GM23338 (cell line): ENCODE results near the gene PARP9. TPM values are rescaled to one million over a fixed set of nuclear protein-coding genes. Genes with fewer than 3 reads are reported as not detected.

Experiments used
- ATAC-seq: fragments of 200-7000 bp; cut with Tn5 transposase; 3 replicates; pipeline ENCODE4 v1.9.1; 2020
- DNase-seq: peaks from one replicate; pipeline ENCODE4 v3.0.0-alpha.2; 2015; ENCODE audit warnings: low spot score
- H2AFZ ChIP-seq: fragments of 200-600 bp; sonication (generic); 2 replicates; pipeline ENCODE4 v1.8.0; 2016; ENCODE audit warnings: antibody characterized with exemption, mild to moderate bottlenecking, moderate library complexity
- H3F3A ChIP-seq: fragments of 200-600 bp; sonication (generic); replicated peaks from 2 replicates; pipeline ENCODE4 v1.8.0; 2017; ENCODE audit warnings: antibody characterized with exemption, mixed run types, low read depth
- H3K27ac ChIP-seq: fragments of 200-600 bp; sonication (generic); 2 replicates; pipeline ENCODE4 v1.6.1; 2016; ENCODE audit warnings: low read depth
- H3K27me3 ChIP-seq: fragments of 200-600 bp; sonication (generic); 2 replicates; pipeline ENCODE4 v1.8.0; 2016; ENCODE audit warnings: mild to moderate bottlenecking, mixed run types, moderate library complexity; ENCODE audit not compliant: insufficient read depth
- H3K36me3 ChIP-seq: fragments of 200-600 bp; sonication (generic); 2 replicates; pipeline ENCODE4 v1.8.0; 2016; ENCODE audit warnings: mild to moderate bottlenecking; ENCODE audit not compliant: insufficient read depth
- H3K4me1 ChIP-seq: fragments of 200-600 bp; sonication (generic); 2 replicates; pipeline ENCODE4 v1.8.0; 2016; ENCODE audit warnings: mild to moderate bottlenecking, moderate library complexity; ENCODE audit not compliant: insufficient read depth
- H3K4me2 ChIP-seq: fragments of 200-600 bp; sonication (generic); 2 replicates; pipeline ENCODE4 v1.7.1; 2017; ENCODE audit warnings: mixed run types
- H3K4me3 ChIP-seq: fragments of 200-600 bp; sonication (generic); 2 replicates; pipeline ENCODE4 v1.6.1; 2016; ENCODE audit warnings: mixed run types
- H3K79me2 ChIP-seq: fragments of 200-600 bp; sonication (generic); replicated peaks from 2 replicates; pipeline ENCODE4 v1.8.0; 2017; ENCODE audit warnings: mild to moderate bottlenecking; ENCODE audit not compliant: insufficient read depth
- H3K9me2 ChIP-seq: fragments of 200-600 bp; sonication (generic); 2 replicates; pipeline ENCODE4 v1.8.0; 2017; ENCODE audit not compliant: insufficient read depth
- H4K20me1 ChIP-seq: fragments of 200-600 bp; sonication (generic); replicated peaks from 2 replicates; pipeline ENCODE4 v1.8.0; 2017; ENCODE audit warnings: mild to moderate bottlenecking; ENCODE audit not compliant: insufficient read depth
- H3K27ac Mint-ChIP-seq: 2 replicates; pipeline ENCODE4 v1.8.0; 2020; ENCODE audit warnings: inconsistent platforms, mild to moderate bottlenecking, moderate library complexity, mixed read lengths
- H3K27me3 Mint-ChIP-seq: 3 replicates; pipeline ENCODE4 v1.8.0; 2022; ENCODE audit warnings: low read depth, mild to moderate bottlenecking, moderate library complexity, mixed read lengths, inconsistent platforms; ENCODE audit not compliant: insufficient read depth, poor library complexity
- H3K36me3 Mint-ChIP-seq: 3 replicates; pipeline ENCODE4 v1.8.0; 2021; ENCODE audit warnings: low read depth, mild to moderate bottlenecking, inconsistent platforms, moderate library complexity, mixed read lengths
- H3K4me1 Mint-ChIP-seq: 3 replicates; pipeline ENCODE4 v1.8.0; 2020; ENCODE audit warnings: mild to moderate bottlenecking, inconsistent platforms, mixed read lengths
- H3K4me3 Mint-ChIP-seq: 3 replicates; pipeline ENCODE4 v1.8.0; 2021; ENCODE audit warnings: moderate library complexity, mild to moderate bottlenecking, inconsistent platforms, mixed read lengths
- H3K9me3 Mint-ChIP-seq: 3 replicates; pipeline ENCODE4 v1.8.0; 2020; ENCODE audit warnings: moderate library complexity, mild to moderate bottlenecking, inconsistent platforms, mixed read lengths
- CREB1 ChIP-seq: fragments of 250-450 bp; sonication (Bioruptor Pico); IDR thresholded peaks from 2 replicates; pipeline ENCODE4 v1.5.0; 2020; ENCODE audit warnings: low read depth, mild to moderate bottlenecking, moderate library complexity
- EZH2 ChIP-seq: fragments of 200-600 bp; sonication (generic); IDR thresholded peaks from one replicate; pipeline ENCODE4 v1.8.0; 2017; ENCODE audit warnings: antibody characterized with exemption, mild to moderate bottlenecking, low read depth; ENCODE audit not compliant: unreplicated experiment
- EZH2phosphoT487 ChIP-seq: fragments of 200-600 bp; sonication (generic); IDR thresholded peaks from one replicate; pipeline ENCODE4 v1.8.1; 2018; ENCODE audit warnings: antibody characterized with exemption; ENCODE audit not compliant: unreplicated experiment
- NANOG ChIP-seq: IDR thresholded peaks from 2 replicates; pipeline ENCODE4 v1.6.1; 2016; ENCODE audit warnings: antibody characterized with exemption, borderline replicate concordance
- polyA plus RNA-seq: library from polyadenylated mRNA; unstranded; fragments of >200 nt; fragmentation: Nextera tagmentation; extraction: Ambion mirVana; gene quantifications from 2 replicates; pipeline ENCODE4 v1.2.1, GENCODE V29; 2016
- total RNA-seq: library from RNA; depleted of rRNA; stranded (reverse); fragments of >200 nt; shearing (Covaris generic); gene quantifications from 2 replicates; pipeline ENCODE4 v1.2.3, GENCODE V29; 2014
- TF ChIP-seq, protein P1 (sequence below): IDR thresholded peaks from 2 replicates; pipeline ENCODE4 v1.6.1; 2016; ENCODE audit warnings: antibody characterized with exemption
- TF ChIP-seq, protein P2 (sequence below), 2 experiments: fragments of 200-600 bp in 1 of 2; sonication (generic) in 1 of 2; conservative IDR thresholded peaks; 2 replicates each; pipeline versions ENCODE4 v1.5.1 to v1.6.1; 2016 to 2017; ENCODE audit warnings: antibody characterized with exemption in 2 of 2, low read depth in 2 of 2, mild to moderate bottlenecking in 2 of 2, moderate library complexity in 1 of 2
- TF ChIP-seq, protein P3 (sequence below): IDR thresholded peaks from one replicate; pipeline ENCODE4 v1.6.1; 2018; ENCODE audit warnings: antibody characterized with exemption; ENCODE audit not compliant: unreplicated experiment

Gene PARP9
- total and polyA plus RNA-seq, 2 experiments from 2014 or later: 1.8 to 2.2 TPM

DNA sequence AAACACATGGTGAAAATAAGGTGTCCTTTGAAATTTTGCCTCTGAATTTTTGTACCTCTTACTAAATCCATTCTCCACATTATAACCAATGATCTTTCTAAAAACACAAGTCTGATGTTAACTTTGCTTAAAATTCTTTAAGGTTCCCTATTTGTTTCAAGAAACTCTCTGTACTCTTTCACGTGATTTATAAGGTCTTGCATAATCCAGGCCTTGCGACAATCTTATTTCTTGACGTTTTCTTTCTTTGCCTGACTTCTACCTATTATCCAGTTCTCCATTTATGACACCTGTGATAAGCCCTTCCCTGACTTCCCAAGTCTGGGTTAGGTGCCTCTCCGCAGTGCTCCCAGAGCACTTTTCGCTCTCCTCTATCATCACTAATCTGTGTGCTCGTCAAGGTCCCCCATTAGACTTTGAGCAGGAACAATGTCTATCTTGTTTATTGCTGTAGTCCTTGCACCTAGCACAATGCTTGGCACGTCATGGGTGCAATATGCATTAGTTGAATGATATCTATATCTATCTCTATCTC lies 25.1 kb downstream of the PARP9 start:
- Histone ChIP-seq H4K20me1 (no peaks in the 10 kb centered on the region), H3K4me2 (no peak overlapping the region), H3K4me3 (no peak overlapping the region), H3K79me2 (no peaks in the 10 kb centered on the region), H3K27ac (no peak overlapping the region), H3K9me2 (no peaks in the 10 kb centered on the region; the same call in 1 of the 2 replicates), H2AFZ (no peak overlapping the region), H3K4me1 (peaks cover 19% of the 10 kb centered on the region), H3K36me3 (no peaks in the 10 kb centered on the region), H3K27me3 (no peaks in the 10 kb centered on the region), H3F3A (no peaks in the 10 kb centered on the region)
- Mint-ChIP-seq H3K27me3 (peaks cover 13% of the 10 kb centered on the region), H3K9me3 (no peaks in the 10 kb centered on the region), H3K4me1 (peaks cover 27% of the 10 kb centered on the region), H3K27ac (no peak overlapping the region; the same call in 1 of the 2 replicates), H3K4me3 (no peak overlapping the region), H3K36me3 (no peaks in the 10 kb centered on the region)
- no peak for DNase-seq
- ATAC-seq: no peak
- TF ChIP-seq, protein P1, sequence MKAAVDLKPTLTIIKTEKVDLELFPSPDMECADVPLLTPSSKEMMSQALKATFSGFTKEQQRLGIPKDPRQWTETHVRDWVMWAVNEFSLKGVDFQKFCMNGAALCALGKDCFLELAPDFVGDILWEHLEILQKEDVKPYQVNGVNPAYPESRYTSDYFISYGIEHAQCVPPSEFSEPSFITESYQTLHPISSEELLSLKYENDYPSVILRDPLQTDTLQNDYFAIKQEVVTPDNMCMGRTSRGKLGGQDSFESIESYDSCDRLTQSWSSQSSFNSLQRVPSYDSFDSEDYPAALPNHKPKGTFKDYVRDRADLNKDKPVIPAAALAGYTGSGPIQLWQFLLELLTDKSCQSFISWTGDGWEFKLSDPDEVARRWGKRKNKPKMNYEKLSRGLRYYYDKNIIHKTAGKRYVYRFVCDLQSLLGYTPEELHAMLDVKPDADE: no peak
- TF ChIP-seq NANOG (no peak), EZH2phosphoT487 (no peak)
- TF ChIP-seq, protein P2, sequence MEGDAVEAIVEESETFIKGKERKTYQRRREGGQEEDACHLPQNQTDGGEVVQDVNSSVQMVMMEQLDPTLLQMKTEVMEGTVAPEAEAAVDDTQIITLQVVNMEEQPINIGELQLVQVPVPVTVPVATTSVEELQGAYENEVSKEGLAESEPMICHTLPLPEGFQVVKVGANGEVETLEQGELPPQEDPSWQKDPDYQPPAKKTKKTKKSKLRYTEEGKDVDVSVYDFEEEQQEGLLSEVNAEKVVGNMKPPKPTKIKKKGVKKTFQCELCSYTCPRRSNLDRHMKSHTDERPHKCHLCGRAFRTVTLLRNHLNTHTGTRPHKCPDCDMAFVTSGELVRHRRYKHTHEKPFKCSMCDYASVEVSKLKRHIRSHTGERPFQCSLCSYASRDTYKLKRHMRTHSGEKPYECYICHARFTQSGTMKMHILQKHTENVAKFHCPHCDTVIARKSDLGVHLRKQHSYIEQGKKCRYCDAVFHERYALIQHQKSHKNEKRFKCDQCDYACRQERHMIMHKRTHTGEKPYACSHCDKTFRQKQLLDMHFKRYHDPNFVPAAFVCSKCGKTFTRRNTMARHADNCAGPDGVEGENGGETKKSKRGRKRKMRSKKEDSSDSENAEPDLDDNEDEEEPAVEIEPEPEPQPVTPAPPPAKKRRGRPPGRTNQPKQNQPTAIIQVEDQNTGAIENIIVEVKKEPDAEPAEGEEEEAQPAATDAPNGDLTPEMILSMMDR (conservative IDR thresholded peaks at IDR 0.05; ENCODE audit: low read depth in 2 of 2): no peak

DNA sequence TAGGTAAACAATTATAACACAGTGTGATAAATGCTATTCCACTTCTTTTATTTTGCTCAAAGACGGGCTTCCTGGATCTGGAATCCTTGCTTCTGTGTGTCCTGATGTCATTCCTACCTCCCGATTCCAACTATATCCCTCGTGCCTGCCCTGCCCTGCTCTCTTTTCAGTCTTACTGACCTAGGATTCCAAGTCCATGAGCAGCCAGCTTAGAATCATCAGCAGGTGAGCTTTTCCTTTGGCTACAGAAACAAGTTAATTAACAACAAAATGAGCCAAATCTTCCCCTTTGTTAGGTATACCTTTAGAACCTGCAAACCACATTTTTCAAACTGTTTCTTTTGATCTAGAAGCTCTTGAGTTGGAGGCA lies 27.5 kb downstream of the PARP9 start:
- peak overlapping the region; percentile 30 for H3K27ac ChIP-seq
- H4K20me1 ChIP-seq: no peaks in the 10 kb centered on the region
- no peaks in the 10 kb centered on the region for H3K9me2 ChIP-seq
- no peak overlapping the region for H2AFZ ChIP-seq
- H3K4me3 ChIP-seq: peak overlapping the region; percentile 3; the same call in 1 of the 2 replicates
- H3K36me3 Mint-ChIP-seq: no peaks in the 10 kb centered on the region
- H3K4me3 Mint-ChIP-seq: peak overlapping the region; percentile 4
- no peaks in the 10 kb centered on the region for H3K79me2 ChIP-seq
- no peaks in the 10 kb centered on the region for H3K36me3 ChIP-seq
- DNase-seq (peak; percentile 74), ATAC-seq (peak; percentile 92)
- TF ChIP-seq EZH2phosphoT487 (no peak), CREB1 (CRISPR knock-in tag) (no peak), EZH2 (no peak), NANOG (0 out of 2 replicates have a peak, but pooled peaks have one; percentile 53)
- TF ChIP-seq, protein P3, sequence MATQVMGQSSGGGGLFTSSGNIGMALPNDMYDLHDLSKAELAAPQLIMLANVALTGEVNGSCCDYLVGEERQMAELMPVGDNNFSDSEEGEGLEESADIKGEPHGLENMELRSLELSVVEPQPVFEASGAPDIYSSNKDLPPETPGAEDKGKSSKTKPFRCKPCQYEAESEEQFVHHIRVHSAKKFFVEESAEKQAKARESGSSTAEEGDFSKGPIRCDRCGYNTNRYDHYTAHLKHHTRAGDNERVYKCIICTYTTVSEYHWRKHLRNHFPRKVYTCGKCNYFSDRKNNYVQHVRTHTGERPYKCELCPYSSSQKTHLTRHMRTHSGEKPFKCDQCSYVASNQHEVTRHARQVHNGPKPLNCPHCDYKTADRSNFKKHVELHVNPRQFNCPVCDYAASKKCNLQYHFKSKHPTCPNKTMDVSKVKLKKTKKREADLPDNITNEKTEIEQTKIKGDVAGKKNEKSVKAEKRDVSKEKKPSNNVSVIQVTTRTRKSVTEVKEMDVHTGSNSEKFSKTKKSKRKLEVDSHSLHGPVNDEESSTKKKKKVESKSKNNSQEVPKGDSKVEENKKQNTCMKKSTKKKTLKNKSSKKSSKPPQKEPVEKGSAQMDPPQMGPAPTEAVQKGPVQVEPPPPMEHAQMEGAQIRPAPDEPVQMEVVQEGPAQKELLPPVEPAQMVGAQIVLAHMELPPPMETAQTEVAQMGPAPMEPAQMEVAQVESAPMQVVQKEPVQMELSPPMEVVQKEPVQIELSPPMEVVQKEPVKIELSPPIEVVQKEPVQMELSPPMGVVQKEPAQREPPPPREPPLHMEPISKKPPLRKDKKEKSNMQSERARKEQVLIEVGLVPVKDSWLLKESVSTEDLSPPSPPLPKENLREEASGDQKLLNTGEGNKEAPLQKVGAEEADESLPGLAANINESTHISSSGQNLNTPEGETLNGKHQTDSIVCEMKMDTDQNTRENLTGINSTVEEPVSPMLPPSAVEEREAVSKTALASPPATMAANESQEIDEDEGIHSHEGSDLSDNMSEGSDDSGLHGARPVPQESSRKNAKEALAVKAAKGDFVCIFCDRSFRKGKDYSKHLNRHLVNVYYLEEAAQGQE: no peak
- peaks cover 19% of the 10 kb centered on the region for H3K4me1 ChIP-seq
- no peaks in the 10 kb centered on the region for H3K9me3 Mint-ChIP-seq
- H3K27ac Mint-ChIP-seq: peak overlapping the region; percentile 55; the same call in 1 of the 2 replicates
- no peaks in the 10 kb centered on the region for H3K27me3 ChIP-seq
- H3K4me1 Mint-ChIP-seq: peaks cover 29% of the 10 kb centered on the region
- H3K27me3 Mint-ChIP-seq: peaks cover 10% of the 10 kb centered on the region
- peak overlapping the region; percentile 35 for H3K4me2 ChIP-seq
- no peaks in the 10 kb centered on the region for H3F3A ChIP-seq
